ENCODE data around the gene TRAF3IP1.

GRCh38 chr2:238381341-238382115, 61.2 kb downstream of the TRAF3IP1 start:
- TF ChIP-seq CTCF (conservative IDR thresholded peaks at IDR 0.05 in 1 of 2, IDR thresholded peaks at IDR 0.05 in 1 of 2; ENCODE audit: low read depth in 1 of 2, low read length in 2 of 2): no peak
- no peak for TF ChIP-seq EZH2 (IDR thresholded peaks at IDR 0.05; ENCODE audit: low read length, missing control alignments)
